HL-60/S4 (cell line): ENCODE results near the gene RIMS4.

Source experiments
- in situ Hi-C: fragments of 300-500 bp; cut with MboI; formaldehyde crosslinking; loops from 2 replicates; pipeline ENCODE4 v1.14.3; 2022; ENCODE audit warnings: low sequenced_read_pairs

Gene RIMS4

DNA sequence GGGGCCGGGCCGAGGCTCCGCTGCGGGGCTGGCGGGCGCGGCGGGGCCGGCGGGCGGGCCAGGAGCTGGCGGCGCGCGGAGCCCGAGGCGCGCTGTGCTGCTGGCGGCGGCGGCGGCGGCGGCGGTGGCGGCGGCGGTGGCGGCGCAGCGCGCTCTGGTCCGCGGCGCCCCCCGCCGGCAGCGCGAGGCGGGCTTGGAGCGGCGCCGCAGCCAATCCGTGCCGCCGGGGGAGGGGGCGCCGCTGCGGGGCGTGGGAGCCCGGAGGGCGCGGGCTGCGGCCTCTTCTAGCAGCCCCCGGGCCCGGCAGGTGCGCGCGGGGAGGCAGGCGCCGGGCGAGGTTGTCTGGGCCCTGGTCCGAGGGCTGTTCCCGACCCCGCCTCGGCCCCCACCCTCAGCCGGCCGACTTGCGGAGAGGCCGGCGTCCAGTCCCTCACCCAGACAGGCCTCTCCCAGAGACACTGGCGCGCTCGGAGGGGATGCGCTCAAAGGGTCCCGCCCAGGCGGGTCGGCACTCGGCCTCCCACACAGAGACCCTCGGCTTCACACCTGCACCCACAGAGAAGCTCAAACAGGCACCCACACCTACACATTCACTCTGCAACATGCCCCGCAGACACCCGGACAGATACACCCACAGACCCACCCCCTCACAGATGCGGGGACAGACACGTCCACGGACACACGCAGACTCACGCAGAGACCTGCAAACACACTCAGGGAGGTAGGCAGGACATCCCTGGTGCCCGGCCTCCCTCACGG, at the start of gene RIMS4:
TSS of gene RIMS4 (minus strand) at position 156 of the 759 bp plus-strand sequence. CDS start 275 bp downstream, outside the sequence.
- in situ Hi-C loops: no loop called here

DNA sequence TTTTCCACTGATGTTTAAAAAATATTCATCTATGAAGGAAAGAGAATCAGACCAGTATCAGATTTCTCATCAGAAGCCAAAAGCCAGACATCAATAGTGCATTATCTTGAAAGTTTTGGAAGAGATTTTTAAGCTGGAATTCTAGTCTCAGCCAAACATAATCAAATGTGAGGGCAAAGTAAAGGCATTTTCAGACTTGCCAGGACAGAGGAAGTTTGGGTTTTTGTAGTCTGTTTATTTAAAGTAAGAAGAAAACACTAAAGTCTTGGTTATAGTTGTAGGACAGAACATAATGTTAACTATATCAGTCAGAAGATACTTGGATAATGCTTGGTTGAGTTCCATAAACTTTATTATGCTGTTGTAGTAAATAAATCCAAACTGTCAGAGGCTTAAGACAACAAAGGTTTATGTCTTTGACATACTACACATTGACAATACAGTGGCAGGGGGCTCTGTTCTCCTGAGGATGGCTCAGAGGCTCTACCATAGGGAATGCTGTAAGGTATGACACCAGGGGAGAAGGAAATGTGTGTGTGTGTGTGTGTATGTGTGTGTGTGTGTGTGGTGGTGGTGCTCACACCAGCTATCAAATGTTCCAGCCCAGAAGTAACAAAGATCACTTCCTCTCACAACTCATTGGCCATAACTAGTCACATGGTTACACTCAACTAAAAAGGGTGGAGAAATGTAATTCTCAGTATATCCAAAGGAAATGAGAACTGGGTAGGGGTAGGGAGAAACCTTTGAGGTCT, 48.4 kb upstream of the RIMS4 start:
- in situ Hi-C loops: no loop called here

DNA sequence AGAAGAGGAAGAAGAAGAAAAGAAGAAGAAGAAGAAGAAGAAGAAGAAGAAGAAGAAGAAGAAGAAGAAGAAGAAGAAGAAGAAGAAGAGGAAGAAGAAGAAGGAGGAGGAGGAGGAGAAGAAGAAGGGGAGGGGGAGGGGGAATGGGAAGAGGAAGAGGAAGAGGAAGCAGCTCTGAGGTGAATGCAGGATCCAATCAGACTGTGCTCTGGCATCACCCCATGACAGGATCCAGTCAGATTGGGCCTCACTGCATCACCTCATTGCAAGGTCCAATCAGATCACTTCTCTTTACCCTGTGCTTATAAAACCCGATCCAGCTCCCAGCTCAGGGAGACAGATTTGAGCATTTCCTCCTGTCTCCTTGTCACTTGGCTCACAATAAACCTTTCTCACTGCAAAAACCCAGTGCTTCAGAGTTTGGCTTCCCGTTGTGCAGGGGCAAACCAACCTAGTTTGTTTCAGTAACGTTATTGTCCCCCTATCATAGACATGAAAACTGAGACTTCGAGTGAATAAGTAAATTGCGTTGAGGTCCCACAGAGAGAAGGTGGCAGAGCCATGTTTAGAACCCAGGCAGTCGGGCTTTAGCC, 46.6 kb upstream of the RIMS4 start:
- in situ Hi-C loops: no loop called here

DNA sequence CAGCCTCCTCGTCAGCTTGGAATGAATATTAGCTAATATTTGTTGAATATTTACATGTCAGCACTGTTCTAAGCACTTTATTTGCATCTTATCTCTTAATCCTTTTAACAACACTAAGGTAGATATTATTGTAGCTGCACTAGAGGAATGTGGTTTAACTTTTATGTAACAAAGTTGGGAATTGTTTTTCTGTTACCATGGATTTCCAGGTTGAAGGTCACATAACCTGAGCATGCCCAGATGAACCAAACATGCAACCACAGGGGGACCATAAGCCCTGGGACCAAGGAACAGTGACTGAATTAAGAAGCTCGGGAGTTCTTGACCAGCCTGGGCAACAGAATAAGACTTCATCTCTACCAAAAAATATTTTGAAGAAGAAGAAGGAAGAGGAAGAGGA, 46.1 kb upstream of the RIMS4 start:
- in situ Hi-C loops: no loop called here

DNA sequence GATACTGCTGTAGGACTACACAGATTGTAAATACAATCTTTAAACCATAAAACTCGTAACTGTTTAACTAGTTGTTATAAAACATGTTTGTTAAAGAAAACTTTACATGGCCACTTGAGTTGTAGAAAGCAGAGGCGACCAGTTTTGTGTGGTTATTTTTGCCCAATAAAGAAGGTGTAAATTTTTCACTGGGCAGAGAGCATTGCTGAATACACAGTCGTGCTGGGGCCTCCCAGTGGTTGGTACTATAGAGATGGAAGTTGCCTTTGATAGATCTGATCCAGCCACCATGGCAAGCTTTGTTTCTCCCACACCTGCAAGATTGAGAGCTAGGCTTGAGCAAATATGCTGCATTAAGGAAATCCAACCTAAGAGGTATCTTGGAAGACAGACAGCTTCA, 41.2 kb upstream of the RIMS4 start:
- in situ Hi-C loops: no loop called here

DNA sequence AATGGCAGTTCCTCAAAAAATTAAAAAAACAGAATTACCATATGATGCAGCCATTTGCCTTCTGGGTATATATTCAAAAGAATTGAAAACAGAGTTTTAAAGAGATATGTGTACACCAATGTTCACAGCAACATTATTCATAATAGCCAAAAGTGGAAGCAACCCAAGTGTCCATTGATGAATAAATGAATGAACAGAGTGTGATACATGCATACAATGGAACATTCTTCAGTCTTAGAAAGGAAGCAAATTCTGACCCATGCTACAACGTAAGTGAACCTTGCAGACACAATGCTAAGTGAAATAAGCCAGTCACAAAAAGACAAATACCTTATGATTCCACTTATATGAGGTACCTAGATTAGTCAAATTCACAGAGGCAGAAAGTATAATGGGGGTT, 40.5 kb upstream of the RIMS4 start:
- in situ Hi-C loops: no loop called here

DNA sequence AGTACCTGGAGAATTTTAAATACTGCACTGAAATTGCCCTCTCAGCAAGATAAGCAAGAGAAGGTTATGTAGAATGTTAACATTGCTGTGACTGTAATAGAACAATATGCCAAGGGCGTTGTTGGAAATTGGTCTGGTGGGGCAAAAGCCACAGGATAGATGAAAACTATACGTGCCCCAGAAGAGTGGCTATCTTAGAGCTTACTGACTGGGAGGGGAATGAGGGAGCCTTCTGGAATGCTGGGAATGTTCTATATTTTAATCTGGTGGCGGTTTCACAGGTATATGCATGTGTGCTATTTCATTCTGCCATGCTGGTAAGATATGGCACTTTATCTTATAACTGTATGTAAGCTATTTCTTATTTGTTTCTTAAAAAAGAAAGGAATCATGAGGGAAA, 39.9 kb upstream of the RIMS4 start:
- in situ Hi-C loops: no loop called here

DNA sequence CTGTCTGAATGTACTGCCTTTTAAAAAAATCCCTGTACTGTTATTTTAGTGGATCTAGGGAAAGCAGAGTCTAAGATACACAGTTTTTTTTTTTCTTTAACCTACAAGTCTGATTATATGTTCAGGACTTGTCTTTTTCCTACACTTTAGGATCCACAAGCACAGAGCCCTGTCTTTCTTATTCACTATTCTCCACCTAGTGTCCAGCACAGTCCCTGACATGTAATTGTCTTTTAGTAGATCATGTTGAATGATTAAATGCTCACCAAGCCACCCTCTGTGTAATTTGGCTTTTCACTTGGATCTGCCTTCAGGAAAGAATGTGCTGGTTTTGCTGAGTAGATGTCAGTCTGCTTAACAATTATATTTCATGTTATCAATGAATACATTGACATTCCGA, 39.4 kb upstream of the RIMS4 start:
- in situ Hi-C loops: no loop called here

DNA sequence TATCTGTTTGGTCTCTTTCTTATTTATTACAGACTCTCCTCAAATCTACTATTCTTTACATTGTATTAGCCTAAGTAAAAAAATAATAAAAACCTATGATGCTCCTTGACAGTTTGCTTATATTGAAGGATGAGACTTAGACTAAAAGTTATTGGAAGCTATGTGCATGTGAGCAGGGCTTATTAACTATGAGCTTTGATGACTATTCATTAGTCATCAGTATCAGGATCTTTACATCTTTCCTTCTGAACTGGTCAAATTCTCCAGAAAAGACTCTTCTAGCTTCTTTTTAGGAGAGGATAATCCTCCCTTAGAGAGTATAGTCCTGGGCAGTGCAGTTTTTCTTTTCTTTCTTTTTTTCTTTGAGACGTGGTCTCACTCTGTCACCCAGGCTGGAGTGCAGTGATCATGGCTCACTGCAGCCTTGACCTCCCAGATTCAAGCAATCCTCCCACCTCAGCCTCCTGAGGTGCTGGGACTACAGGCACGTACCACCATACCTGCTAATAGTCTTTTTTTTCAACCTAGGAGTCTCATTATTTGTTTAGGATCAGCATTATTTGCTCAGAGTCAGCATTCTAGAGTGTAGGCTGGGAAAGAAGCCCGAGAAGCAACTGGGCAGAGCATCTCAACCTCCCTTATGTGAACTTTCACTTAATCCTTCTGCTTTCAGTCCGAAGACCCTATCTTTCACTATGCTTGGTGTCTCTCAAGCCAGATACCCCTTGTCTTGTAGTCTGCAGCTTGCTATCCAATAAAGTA, 38.1 kb upstream of the RIMS4 start:
- in situ Hi-C loops: no loop called here

DNA sequence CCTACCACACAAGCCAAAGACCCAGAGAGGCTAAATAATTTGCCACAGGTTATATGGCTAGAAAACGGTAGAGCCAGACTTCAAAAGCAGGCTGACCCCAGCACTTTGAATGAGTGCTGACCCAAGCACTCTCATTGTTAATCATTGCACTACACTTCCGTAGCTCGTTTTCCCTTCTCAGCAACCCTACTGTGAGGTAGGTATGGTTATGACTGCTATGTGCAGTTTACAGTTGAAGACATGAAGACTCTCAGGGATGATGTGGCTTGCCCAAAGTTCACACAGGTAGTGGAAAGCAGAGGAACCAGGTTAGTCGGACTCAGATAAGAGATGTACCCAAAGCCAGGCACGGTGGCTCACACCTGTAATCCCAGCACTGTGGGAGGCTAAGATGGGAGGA, 33.5 kb upstream of the RIMS4 start:
- in situ Hi-C loops: no loop called here

DNA sequence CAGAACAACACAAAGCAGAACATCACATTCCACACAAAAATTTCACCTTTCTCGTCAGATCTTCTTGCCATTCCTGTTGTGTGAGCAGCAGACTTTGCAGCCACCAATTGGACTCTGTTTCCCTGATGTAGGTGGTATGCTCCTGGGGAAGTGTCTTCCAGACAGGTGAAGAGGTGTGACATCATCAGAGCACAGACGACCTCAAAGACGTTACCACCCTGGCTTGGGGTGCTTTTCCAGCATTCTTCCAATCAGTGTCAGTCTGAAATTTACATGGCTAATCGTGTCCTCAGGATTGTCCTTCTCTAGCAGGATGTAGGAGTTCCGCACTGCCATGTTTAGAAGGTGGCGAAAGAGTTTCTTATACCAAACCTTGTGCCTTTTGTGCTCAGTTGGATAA, 31.6 kb upstream of the RIMS4 start:
- in situ Hi-C loops: no loop called here

DNA sequence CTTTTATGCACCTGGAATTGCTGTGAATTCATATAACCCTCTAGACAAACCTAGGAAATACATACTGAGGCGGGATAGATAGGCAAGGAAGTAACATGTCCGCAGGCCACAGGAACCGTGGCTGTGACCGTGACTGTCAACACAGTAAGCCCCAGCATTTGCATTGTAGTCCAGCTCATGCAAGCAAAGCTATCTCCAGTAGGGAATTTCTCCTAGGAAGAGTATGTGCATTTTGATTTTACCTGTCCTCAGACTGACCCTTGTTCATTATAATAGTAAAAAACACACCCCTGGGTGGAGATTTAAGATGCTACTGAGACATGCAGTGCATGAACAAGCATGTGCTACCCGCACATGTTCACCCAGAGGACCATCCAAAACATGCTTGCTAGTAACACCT, 30.5 kb upstream of the RIMS4 start:
- in situ Hi-C loops: no loop called here

DNA sequence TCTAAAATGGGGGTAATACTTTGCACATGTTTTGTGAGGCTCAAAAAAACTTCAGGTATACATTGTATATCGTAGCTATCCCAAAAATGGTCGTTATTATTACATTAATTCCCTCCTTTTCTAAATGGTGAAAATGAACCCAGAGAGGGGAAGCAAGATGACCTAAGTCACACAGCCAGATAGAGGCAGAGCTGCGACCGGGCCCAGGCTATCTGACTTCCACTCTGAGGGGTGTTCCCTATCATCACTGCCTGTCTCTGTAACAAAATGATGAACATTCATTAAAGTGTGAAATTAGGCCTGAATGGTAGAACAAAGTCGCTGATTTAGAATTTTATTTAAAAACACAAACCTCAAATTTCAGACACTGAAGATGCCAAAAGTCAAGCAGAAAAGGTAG, 29.1 kb upstream of the RIMS4 start:
- in situ Hi-C loops: no loop called here

DNA sequence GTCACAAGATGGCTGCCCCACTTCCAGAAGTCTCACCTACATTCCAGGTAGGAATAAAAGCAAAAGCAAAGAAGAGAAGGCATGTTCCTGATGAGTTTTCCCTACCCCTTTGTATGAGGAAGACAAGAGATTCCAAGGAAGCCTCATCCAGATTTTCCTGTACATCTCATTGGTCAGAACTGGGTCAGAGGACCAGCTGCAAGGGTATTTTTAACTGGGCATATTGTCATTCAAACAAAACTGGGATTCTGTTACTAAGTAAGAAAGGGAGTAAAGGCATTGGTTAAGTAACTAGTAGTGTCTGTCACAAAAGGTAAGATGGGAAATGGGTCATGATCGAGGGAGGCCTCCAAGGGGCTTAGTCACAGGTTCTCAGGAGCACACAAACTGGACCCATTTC, 28.2 kb upstream of the RIMS4 start:
- in situ Hi-C loops: no loop called here

DNA sequence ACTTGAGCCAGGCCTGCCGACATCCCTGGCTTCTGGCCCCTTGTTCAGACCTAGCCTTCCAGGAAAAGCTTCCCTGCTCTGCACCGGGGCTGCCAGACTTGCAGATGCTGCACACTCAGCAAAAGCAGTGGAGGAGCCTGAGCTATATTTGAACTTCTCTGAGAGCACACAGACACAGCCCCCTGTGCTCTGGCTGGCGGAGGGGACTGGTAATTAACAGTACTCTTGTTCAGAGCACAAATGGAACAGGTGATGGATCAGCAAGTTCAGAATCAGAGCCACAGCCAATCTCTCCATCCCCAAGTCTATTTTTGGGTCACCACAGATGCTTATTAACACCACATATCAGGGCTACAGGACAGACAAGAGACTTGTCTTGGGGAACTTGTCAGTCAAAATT, 27.6 kb upstream of the RIMS4 start:
- in situ Hi-C loops: no loop called here

DNA sequence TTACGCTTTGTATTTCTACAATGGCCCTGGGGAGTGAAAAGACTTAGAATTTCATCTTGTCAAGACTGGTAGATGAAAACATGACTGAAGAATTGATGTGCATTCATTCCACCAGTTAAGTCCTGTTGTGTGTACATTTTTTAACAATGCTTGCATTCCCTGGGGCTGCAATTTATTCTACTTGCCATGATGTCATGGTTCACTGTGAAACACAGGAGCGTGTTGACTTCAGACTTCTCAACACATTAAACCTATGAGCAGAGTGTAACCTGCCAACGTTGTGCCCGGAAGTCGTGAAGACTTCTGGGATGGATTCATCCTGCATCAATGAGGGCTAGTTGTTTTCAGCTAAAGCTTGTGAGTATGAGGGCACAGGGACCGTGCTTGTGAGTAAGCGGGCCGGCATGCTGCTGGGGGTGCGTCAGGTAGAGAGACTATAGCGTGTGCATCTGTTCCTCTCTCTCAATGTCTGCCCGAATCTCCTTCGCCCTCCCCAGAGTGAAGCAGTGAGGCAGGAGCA, 26.3 kb upstream of the RIMS4 start:
- in situ Hi-C loops: no loop called here

DNA sequence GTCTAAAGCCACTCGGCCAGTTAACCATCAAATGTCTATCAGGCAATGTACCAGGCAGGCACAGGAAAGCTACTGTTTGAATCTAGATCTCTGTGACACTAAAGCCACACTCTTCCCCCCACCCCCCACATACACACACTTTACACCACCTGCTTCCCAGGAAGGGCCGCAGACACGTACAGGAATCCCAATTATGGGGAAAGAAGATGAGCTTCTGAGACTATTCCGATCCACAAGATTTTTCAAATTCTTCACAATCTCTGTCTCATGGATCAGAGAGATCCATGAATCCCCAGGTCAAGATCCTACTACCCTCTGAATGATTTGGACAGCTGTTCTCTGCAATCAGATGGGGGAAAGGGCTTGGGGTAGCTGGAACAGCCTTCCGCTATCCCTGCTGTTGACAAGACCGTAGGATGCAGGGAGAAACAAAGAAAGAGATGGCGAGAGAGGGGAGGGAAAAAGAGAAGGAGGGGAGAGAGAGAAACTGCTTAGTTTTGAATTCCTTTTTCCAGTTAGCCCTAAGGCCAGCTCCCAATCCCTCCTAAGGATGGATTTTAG, 25.4 kb upstream of the RIMS4 start:
- in situ Hi-C loops: no loop called here

DNA sequence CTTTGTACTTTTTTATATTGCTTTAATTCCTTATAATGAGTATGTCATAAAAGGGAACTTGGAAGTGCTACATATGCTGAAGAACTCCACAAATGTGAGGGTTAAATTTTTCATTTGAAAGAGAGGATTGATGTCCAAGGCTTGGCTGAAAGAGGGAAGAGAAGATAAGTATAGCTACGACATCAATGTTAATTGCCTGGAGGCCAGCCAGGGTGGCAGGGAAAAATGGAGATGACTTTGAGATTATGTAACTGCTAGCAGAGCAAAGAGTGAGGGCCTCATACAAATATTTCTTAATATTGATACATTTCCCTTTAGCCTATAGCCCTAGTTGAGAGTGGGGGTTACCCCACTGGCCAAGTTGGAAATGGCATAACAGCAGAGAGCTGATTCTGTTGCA, 24.8 kb upstream of the RIMS4 start:
- in situ Hi-C loops: no loop called here

DNA sequence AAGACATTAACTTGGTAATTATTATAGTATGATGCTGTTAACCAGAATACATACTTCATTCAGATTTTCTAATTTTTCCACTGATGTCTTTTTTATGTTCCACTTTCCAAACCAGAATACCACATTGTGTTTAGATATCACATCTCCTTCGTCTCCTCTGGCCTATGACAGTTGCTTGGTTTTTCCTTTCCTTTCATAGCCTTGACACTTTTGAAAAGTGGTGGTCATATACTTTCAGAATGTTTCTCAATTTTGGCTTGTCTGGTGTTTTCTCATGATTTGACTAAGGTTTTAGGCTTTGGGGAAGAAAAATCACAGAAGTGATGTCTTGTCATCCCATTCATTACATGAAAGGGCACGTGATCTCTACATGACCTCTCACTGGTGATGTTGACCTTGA, 24.3 kb upstream of the RIMS4 start:
- in situ Hi-C loops: no loop called here

DNA sequence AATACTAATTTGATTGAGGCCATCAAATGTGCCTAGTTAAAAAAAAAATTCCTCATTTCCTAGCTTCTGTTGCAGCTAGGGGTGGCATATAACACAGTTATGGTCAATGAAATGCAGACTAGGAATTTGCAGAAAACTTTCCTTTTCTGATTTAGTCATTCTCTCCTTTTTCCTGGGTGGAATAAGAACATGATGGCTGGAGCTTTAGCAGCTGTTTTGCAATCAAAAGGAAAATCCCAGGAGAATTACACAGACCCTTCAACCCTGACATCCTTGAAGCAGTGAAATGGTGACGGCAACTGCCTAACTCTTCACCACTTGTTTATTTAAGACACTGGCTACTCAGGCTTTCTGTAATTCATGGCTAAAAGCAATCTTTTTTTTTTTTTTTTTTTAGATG, 23.1 kb upstream of the RIMS4 start:
- in situ Hi-C loops: no loop called here

DNA sequence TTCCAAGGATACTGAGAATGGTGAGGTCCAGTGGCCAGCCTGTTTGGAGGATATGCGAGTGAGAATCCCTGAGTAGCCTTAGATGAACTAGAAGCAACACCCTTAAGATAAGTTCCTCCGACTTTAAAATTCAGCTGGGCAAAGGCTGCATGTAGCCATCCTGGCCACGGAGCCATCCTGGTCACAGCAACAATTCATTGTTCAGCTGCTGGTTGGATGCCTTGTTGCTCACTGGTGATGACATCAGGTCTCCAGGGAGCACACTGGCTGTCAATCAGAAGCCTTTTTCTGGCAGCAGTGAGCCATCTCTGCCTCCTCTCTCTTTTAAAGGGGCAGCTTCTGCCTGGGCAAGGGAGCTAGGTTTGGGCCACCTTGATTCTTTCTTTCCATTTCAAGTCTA, 22.4 kb upstream of the RIMS4 start:
- in situ Hi-C loops: no loop called here
